HUES6 (cell line): ENCODE measurements around the gene ENAH.
A peak's percentile ranks its signal among the peaks of the same experiment; 100 is the strongest.

ENCODE experiments used
- H3K27ac ChIP-seq: 2 replicates; pipeline ENCODE4 v1.7.0; 2013; ENCODE audit warnings: low read depth, mild to moderate bottlenecking, low read length, inconsistent platforms
- H3K27me3 ChIP-seq: 2 replicates; pipeline ENCODE4 v1.6.1; 2013; ENCODE audit warnings: low read length; ENCODE audit not compliant: control insufficient read depth, insufficient read depth
- H3K36me3 ChIP-seq: 2 replicates; pipeline ENCODE4 v1.6.1; 2013; ENCODE audit warnings: low read length; ENCODE audit not compliant: control insufficient read depth, insufficient read depth
- H3K4me1 ChIP-seq: 2 replicates; pipeline ENCODE4 v1.6.1; 2013; ENCODE audit warnings: low read length; ENCODE audit not compliant: control insufficient read depth, insufficient read depth
- H3K4me3 ChIP-seq: 2 replicates; pipeline ENCODE4 v1.5.1; 2013; ENCODE audit warnings: low read depth, low read length
- H3K9ac ChIP-seq: one replicate; pipeline ENCODE4 v1.6.1; 2013; ENCODE audit warnings: mild to moderate bottlenecking, low read length
- H3K9me3 ChIP-seq: 2 replicates; pipeline ENCODE4 v1.6.1; 2013; ENCODE audit warnings: low read depth, low read length; ENCODE audit not compliant: control insufficient read depth, insufficient read depth

Gene ENAH

DNA sequence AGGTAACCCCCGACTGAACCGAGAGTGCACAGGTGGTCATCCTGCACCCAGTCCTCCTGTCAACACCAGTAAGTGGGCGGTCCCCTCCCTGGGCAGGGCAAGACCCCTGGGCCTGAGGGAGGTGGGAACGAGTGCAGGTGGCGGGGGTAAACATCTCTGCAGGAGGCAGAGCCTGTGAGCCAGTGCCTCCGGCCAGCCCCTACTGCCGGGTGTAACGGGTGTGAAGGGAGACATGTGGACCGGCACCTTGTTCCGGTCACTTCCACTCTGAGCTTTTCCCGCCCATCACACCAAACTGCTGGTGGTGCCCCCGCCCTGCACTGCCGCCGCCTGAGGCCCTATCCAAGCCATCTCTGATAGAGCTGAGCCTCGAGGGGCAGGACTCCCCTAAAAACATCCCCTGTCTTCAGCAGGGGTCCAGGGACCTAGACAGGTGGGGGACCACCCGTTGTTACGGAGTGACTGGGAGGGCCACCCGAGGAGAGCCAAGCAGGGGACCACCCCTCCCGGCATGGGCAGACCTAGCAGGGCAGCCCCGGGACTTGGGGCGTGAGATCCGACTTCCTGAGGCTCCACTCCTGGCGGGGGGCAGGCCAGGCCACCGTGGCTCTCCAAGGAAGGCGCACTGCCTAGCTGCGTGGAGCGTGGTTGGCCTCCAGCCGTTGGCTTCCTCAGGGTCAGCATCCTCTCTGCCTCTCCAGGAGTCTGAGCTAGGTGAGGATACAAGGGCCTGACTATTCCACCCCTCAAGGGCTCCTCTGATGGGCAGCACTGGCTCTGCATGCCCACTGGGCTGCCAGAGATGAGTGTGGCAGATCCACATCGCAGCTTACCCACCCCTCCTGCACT, 181.2 kb downstream of the ENAH start:
- Histone ChIP-seq H3K9me3 (no peaks in the 10 kb centered on the region), H3K4me1 (peaks cover 7% of the 10 kb centered on the region; the same call in 1 of the 2 replicates), H3K4me3 (no peak overlapping the region), H3K27me3 (no peaks in the 10 kb centered on the region), H3K27ac (no peak overlapping the region), H3K9ac (no peak overlapping the region), H3K36me3 (no peaks in the 10 kb centered on the region)

DNA sequence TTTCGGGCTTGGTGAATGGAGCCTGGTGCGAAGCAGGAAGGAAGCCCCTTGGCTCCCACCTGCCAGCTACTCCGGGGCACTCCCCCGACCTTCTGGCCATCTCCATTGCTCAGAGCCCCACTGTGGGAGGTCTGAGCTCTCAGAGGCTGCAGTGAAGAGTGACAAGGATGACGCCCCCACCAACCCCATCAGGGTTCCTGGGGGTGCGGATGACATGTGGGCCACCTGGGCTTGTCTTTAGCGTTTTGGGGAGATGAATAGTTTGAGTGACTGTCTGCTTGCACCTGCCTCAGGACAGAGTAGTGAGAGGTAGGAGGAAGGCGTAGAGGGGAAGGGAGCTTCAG, 181.8 kb downstream of the ENAH start:
- no peak overlapping the region for H3K27ac ChIP-seq
- H3K9me3 ChIP-seq: no peaks in the 10 kb centered on the region
- H3K4me1 ChIP-seq: peaks cover 7% of the 10 kb centered on the region; the same call in 1 of the 2 replicates

DNA sequence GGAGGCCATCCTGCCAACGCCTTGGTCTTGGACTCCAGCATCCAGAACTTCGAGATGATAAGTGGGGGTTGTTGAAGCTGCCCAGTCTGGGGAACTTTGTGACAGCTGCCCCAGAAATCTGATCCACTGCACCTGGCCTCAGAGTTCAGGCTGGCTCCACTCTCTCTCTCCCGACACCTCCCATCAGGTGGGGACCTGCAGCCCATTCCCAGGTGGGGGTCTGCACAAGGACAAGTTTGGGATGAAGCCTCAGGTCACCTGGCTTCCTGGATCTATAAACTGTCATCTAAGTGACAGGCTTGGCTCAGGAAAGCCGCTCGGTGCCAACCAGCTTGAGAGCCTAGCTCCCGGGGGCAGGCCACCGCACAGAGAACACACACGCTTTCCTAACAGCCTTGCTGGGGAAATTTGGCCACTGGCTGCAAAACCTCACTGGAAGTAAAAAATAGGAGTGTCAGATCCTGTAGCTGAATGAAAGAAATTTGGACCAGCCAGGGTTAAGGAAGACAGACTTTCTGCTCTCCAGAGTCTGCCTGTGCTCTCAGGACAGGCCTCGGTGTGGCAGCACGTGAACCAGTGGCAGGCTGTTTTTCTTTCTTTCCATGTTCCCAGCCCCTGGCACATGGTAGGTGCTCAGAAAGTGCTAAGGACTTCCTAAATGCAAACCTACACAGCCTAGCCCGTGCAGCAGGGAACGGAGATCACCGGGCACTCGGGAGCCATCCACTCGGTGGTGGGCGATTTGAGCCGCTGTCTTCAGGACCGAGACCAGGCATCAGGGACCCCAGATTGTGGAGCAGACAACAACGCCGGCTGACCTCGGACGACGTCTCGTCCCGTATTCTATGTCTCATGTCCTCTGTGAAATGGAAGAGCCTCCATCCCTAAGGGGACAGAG, 182.5 kb downstream of the ENAH start:
- Histone ChIP-seq H3K27me3 (no peaks in the 10 kb centered on the region), H3K9ac (no peak overlapping the region), H3K27ac (no peak overlapping the region), H3K36me3 (no peaks in the 10 kb centered on the region), H3K9me3 (no peaks in the 10 kb centered on the region), H3K4me1 (peaks cover 12% of the 10 kb centered on the region), H3K4me3 (no peak overlapping the region)

More for the DNA sequence above, 181.8 kb downstream of the ENAH start:
- no peak overlapping the region for H3K9ac ChIP-seq
- H3K36me3 ChIP-seq: no peaks in the 10 kb centered on the region
- no peak overlapping the region for H3K4me3 ChIP-seq
- no peaks in the 10 kb centered on the region for H3K27me3 ChIP-seq

DNA sequence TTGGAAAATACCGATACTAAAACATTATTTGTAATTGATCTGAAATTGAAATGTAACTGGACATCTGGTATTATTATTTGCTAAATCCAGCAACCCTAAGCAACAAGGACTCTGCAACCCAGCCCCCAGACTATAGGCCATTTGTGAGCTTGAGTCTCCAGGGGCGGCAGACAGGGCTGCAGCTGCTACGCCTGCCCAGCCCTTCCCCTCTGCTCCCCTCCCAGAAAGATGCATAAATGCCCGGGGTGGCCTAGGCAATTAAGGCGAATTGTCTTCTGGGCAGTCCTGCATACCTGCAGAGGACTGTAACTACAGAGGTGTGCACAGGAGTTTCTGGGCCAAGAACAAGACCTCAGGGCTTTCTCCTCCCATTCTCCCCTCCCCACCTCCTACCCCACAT, 183.9 kb downstream of the ENAH start:
- H3K4me3 ChIP-seq: no peak overlapping the region
- H3K9me3 ChIP-seq: no peaks in the 10 kb centered on the region
- H3K9ac ChIP-seq: no peak overlapping the region
- no peaks in the 10 kb centered on the region for H3K27me3 ChIP-seq
- H3K36me3 ChIP-seq: no peaks in the 10 kb centered on the region
- peaks cover 17% of the 10 kb centered on the region for H3K4me1 ChIP-seq
- H3K27ac ChIP-seq: no peak overlapping the region

DNA sequence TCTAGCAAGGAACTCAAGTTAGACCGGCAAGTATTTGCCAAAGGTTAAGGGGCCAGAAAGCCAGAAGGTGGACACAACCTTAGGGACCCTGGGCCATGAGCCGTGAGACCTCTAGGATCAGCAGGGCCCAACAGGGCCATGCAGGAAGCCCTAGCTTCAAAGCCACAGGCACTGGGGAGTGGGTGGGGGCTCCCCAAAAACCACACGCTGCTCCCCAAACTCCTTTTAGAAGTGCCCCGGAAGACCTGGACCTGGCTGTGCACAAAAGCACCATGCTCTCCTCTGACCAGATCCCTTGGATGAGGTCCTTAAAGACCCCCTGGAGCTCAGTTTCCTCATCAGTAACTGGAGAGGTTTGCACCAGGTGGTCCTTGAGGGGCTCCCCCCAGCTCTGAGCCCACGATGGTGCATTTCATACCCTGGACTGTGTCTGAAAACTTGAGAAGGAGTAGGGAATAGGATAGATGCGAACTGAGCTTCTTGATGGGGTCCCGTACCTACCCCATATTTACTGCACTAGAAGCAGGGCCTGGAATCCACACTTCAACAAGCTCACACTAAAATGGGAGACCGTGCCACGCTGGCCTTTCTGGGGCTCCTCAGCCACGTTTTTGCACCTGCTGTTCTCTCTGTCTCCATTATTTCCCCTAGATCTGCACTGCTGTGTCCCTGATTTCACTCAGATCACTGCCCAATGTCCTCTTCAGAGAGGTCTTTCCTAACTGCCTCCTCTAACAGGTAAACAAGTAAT, 184.5 kb downstream of the ENAH start:
- no peak overlapping the region for H3K4me3 ChIP-seq
- H3K9ac ChIP-seq: no peak overlapping the region
- H3K27ac ChIP-seq: no peak overlapping the region
- peaks cover 23% of the 10 kb centered on the region for H3K4me1 ChIP-seq
- no peaks in the 10 kb centered on the region for H3K9me3 ChIP-seq
- no peaks in the 10 kb centered on the region for H3K27me3 ChIP-seq
- H3K36me3 ChIP-seq: no peaks in the 10 kb centered on the region

DNA sequence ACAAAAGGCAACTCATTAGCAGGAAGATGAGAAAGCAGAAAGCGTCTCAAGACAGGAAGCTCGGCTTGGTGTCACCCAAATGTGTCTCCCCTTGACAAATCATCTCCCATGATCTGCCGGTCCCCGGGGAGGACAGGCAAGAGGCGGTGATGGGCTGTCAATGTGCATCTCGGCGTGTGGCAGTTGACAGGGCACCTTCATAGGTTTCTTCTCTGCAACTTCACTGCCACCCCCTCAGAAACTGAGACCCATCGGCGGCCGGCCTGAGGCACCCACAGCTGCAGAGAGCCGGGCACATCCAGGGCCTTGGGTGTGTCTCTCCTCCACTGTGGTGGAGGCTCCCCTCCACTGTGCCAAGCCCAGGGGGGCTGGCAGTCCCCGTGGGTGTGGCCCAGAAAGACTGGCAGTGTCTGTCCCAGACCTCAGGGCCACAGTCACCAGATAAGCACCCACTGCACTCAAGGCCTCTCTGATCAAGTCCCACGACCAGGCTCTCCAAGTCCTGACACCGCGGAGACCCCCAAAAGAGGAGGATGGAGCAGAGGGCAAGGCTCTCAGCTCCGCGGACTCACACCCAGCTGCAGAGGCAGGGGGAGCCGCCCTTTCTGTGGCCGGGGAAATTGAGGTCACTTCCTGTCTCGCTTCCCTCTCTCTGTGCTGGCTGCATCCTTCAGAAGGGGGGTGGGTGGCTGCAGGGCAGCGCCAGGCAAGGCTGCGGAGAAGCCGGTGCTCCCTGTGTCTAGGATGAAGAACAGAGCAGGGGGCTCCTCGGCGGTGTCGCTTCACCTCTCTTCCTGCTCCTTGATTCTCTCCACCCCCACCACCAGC, 185.5 kb downstream of the ENAH start:
- H3K4me1 ChIP-seq: peaks cover 32% of the 10 kb centered on the region
- H3K36me3 ChIP-seq: no peaks in the 10 kb centered on the region
- H3K9me3 ChIP-seq: no peaks in the 10 kb centered on the region
- H3K27ac ChIP-seq: no peak overlapping the region
- H3K9ac ChIP-seq: no peak overlapping the region
- no peaks in the 10 kb centered on the region for H3K27me3 ChIP-seq
- no peak overlapping the region for H3K4me3 ChIP-seq

DNA sequence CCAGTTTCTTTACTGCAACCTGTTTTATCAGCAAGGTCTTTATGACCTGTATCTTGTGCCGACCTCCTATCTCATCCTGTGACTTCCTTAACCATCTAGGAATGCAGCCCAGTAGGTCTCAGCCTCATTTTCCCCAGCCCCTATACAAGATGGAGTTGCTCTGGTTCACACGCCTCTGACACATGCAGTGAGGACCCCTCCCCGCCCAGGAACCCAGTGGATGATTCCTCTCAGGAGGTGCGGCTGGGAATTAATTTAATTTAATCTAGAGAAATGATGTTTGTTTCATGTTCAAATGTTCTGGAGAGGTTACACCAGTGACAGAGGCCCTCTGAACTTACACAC, 186.1 kb downstream of the ENAH start:
- no peak overlapping the region for H3K9ac ChIP-seq

DNA sequence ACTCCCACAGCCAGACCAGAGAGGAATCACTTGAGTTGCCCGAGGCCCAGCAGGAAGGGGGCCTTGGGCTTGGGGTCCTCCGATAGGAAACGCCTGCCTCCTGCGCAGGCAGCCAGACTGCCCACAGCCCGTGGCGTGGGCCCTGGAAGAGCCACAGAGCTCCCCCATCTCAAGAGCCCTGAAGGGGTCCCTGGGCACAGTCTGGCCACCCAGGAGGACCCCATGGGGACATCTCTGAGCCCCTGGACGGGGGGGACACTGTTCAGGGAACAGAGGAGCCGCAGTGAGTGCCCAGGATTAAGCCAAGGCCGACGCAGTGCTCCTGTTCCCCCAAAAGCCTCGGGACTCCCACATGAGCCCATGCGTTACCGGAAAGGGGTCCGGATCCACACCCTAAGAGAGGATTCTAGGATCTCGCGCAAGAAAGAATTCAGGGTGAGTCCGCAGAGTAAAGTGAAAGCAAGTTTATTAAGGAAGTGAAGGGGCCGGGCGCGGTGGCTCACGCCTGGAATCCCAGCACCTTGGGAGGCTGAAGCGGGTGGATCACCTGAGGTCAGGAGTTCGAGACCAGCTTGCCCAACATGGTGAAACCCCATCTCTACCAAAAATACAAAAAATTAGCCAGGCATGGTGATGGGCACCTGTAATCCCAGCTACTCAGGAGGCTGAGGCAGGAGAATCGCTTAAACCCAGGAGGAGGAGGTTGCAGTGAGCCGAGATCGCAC, 187.0 kb downstream of the ENAH start:
- no peaks in the 10 kb centered on the region for H3K36me3 ChIP-seq
- H3K4me1 ChIP-seq: peaks cover 38% of the 10 kb centered on the region
- no peak overlapping the region for H3K9ac ChIP-seq
- H3K27ac ChIP-seq: no peak overlapping the region
- H3K27me3 ChIP-seq: no peaks in the 10 kb centered on the region
- no peaks in the 10 kb centered on the region for H3K9me3 ChIP-seq
- no peak overlapping the region for H3K4me3 ChIP-seq

More for the DNA sequence above, 186.1 kb downstream of the ENAH start:
- Histone ChIP-seq H3K4me1 (peaks cover 32% of the 10 kb centered on the region), H3K4me3 (no peak overlapping the region), H3K36me3 (no peaks in the 10 kb centered on the region), H3K9me3 (no peaks in the 10 kb centered on the region), H3K27ac (no peak overlapping the region), H3K27me3 (no peaks in the 10 kb centered on the region)

DNA sequence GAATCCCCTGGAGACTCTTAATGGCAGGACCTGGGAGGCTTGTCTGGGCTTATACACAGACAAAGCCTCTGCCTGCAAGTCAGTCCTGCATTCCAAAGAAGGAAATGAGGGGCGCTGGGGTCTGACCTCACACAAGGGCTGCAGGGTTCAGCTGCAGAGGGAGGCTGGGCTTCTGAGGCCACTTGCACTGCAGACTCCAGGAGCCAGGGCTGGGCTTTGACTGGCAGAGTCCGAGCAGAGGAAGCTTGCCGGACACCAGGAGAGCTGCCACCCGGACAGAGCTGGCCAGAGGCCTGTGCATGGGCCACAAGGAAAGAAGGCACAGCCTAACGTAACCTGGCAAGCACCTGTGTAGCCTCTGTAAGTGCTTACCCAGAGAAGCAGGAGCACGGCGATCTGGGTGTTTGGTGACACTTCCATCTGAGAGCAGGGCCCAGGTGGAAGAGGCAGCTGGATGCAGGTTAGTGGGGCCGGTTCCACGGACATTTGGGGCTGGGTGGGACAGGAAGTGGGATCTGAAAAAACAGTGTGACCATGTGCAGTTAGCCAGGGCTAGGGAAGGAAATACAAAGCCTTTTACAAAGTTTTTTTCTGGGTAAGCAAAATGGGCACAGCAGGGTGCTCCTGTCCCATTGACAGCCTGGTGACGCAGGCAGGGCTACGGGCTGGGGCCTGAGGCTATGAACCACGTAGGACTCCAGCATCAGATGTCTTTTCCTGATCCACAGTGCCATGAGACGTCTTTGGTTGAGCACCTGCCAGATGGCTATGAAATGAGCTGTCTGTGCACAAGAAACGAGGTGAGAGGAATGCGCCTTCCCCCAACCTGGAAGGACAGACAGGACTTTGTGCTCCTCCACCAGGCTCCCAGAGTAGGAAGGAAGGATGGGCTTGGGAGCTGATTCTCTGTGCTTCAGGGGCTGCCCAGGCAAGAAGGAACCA, 187.8 kb downstream of the ENAH start:
- peak overlapping the region; percentile 56 for H3K9ac ChIP-seq
- H3K4me3 ChIP-seq: peak overlapping the region; percentile 4; the same call in 1 of the 2 replicates
- no peaks in the 10 kb centered on the region for H3K9me3 ChIP-seq
- peaks cover 46% of the 10 kb centered on the region for H3K4me1 ChIP-seq
- H3K36me3 ChIP-seq: no peaks in the 10 kb centered on the region
- no peaks in the 10 kb centered on the region for H3K27me3 ChIP-seq
- H3K27ac ChIP-seq: no peak overlapping the region
